LNCaP clone FGC (cell line): ENCODE data around the gene RAG2.
"Not testable (repeated sequence)": the region's sequence is repeated elsewhere in the genome, so short reads cannot be mapped to it uniquely, and the experiment has no call there.

Experiments used
- DNase-seq: peaks from one replicate; pipeline ENCODE4 v3.0.0-alpha.2; 2011; ENCODE audit warnings: low read depth
- H3K4me3 ChIP-seq: 2 replicates; pipeline ENCODE4 v1.5.1; 2011; ENCODE audit warnings: mild to moderate bottlenecking, low read depth, low read length, control low read depth
- TF ChIP-seq, protein P1 (sequence below): IDR thresholded peaks from 2 replicates; pipeline ENCODE4 v1.5.1; 2012; ENCODE audit warnings: mild to moderate bottlenecking; ENCODE audit not compliant: control insufficient read depth, insufficient read depth; ENCODE audit errors: extremely low read depth

Gene RAG2

DNA sequence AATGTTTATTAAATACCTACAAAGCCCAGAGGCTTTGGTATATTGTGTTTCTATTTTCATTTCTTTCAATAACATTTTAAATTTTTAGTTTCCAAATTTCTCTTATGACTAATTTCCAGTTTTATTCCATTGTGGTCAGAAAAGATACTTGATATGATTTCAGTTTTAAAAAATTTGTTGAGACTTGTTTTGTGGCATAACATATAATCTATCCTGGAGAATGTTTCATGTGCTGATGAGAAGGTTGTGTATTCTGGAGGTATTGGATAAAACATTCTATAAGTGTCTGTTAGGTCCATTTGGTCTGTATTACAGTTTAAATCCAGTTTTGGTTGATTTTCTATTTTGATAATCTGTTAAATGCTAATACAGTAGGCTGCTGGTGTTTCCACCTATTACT, 40.0 kb downstream of the RAG2 start:
- TF ChIP-seq, protein P1, sequence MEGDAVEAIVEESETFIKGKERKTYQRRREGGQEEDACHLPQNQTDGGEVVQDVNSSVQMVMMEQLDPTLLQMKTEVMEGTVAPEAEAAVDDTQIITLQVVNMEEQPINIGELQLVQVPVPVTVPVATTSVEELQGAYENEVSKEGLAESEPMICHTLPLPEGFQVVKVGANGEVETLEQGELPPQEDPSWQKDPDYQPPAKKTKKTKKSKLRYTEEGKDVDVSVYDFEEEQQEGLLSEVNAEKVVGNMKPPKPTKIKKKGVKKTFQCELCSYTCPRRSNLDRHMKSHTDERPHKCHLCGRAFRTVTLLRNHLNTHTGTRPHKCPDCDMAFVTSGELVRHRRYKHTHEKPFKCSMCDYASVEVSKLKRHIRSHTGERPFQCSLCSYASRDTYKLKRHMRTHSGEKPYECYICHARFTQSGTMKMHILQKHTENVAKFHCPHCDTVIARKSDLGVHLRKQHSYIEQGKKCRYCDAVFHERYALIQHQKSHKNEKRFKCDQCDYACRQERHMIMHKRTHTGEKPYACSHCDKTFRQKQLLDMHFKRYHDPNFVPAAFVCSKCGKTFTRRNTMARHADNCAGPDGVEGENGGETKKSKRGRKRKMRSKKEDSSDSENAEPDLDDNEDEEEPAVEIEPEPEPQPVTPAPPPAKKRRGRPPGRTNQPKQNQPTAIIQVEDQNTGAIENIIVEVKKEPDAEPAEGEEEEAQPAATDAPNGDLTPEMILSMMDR, result no peak
- H3K4me3 ChIP-seq, result no peak overlapping the region
- no peak for DNase-seq

DNA sequence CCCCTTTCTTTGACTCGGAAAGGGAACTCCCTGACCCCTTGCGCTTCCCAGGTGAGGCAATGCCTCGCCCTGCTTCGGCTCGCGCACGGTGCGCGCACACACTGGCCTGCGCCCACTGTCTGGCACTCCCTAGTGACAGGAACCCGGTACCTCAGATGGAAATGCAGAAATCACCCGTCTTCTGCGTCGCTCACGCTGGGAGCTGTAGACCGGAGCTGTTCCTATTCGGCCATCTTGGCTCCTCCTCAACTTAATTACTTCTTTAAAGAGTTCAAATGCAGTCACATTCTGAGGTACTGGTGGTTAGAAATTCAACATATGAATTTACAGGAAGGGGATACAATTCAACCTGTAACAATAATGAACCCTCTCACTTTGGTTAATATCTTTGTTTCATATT, 40.6 kb downstream of the RAG2 start:
- DNase-seq, H3K4me3 ChIP-seq: not testable (repeated sequence)

DNA sequence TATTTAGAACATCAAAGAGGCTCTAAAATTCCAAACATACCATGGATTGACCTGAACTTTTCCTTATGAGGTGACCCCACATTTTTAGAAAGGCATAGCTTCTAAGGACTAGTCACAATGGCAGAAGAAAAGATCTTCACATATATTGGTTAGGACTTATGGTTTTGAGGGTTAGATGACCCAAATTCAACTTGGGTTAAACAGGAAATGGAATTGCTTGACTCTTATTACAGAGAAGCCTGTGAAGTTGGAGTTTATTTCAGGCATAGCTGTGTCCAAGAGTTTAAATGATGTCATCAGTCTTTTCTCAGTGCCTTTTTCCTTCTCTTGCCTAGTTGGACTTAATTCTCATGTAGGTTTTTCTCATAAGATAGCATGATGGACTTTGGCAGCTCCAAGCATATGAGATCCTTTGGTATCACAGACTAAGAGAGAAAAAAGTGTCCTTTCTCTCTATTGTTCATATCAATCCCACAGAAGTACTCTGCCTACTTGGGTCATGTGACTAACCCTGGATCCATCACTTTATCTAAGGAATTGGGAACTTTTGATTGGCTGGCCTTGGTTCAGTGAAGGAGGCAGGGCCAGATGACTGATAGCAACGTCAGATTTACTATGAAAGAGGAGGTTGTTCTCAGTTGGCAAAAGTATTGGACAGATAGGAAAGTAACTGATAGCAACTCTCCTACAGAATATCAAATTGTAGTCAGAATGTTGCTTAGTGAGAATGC, 47.5 kb downstream of the RAG2 start:
- DNase-seq, result no peak
- H3K4me3 ChIP-seq, result no peak overlapping the region
- TF ChIP-seq, protein P1, result no peak
